GM13976 (cell line): ENCODE results near the gene IGFL2.

ENCODE experiments used
- DNase-seq: peaks from one replicate; pipeline ENCODE4 v3.0.0; 2012; ENCODE audit warnings: low spot score
- CTCF ChIP-seq: IDR thresholded peaks from 2 replicates; pipeline ENCODE4 v1.5.1; 2012; ENCODE audit warnings: borderline replicate concordance, mild to moderate bottlenecking; ENCODE audit not compliant: insufficient read depth; ENCODE audit errors: extremely low read depth, missing control alignments, control extremely low read depth
- in situ Hi-C: fragments of 300-500 bp; cut with MboI; formaldehyde crosslinking; loops from one replicate; pipeline ENCODE4 v1.12.0; 2022; ENCODE audit warnings: low sequenced_read_pairs, mixed read lengths, inconsistent platforms; ENCODE audit not compliant: unreplicated experiment

IGFL2 gene

GRCh38 chr19:46137915-46138473 lies 10.0 kb upstream of the IGFL2 start:
- no peak for TF ChIP-seq CTCF
- no peak for DNase-seq
- in situ Hi-C loops = no loop called here

- in situ Hi-C loops = no loop called here
- no peak for TF ChIP-seq CTCF
- DNase-seq = no peak
These were observed 6.6 kb upstream of the IGFL2 start for GRCh38 chr19:46141421-46141820.

GRCh38 chr19:46142294-46142693 lies 5.7 kb upstream of the IGFL2 start:
- DNase-seq = no peak
- in situ Hi-C loops = no loop called here

GRCh38 chr19:46144756-46145155 lies 3.3 kb upstream of the IGFL2 start:
- in situ Hi-C loops = no loop called here

More at GRCh38 chr19:46142294-46142693, 5.7 kb upstream of the IGFL2 start:
- no peak for TF ChIP-seq CTCF

GRCh38 chr19:46147166-46147740 lies 785 bp upstream of the IGFL2 start:
- DNase-seq = no peak
- TF ChIP-seq CTCF = no peak
- in situ Hi-C loops = no loop called here

More at GRCh38 chr19:46144756-46145155, 3.3 kb upstream of the IGFL2 start:
- no peak for DNase-seq
- no peak for TF ChIP-seq CTCF

- TF ChIP-seq CTCF = no peak
- DNase-seq = no peak
- in situ Hi-C loops = no loop called here
These were observed 2.6 kb downstream of the IGFL2 start for GRCh38 chr19:46150606-46151005.
